Measurements from ENCODE around the gene HIC1.

DNA sequence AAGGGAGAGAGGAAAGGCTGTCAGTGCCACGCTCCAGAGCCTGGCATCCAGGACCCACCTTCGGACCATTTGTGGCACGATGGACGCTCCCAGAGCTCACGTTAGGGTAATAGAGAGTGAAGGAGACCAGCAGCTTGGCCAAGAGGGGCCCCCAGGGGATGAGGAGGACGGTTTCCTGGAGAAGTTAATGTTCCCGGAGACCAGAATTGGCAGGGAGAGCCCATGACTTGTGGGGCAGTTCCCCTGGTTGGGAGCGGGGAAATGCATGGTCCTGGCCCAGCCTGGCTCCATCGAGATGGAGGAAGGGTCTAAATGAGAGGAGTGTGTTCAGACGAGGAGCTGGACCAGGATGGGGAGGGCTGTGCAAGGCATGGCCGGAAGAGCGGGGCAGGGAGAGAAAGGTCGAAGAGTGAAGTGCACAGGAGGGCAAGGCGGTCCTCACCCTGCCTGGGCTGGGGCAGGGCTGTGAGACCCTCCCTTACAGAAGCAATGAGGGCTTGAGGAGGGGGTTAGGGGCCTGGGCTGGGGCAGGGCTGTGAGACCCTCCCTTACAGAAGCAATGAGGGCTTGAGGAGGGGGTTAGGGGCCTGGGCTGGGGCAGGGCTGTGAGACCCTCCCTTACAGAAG lies 2.9 kb upstream of the HIC1 start:
- TF ChIP-seq MXI1 (IDR thresholded peaks at IDR 0.05; ENCODE audit: borderline replicate concordance, low read depth, low read length) (no peak), RFX5 (IDR thresholded peaks at IDR 0.05; ENCODE audit: low read depth, low read length) (no peak), POLR2A (IDR thresholded peaks at IDR 0.05; ENCODE audit: low read depth, low read length) (no peak), FOS (IDR thresholded peaks at IDR 0.05; ENCODE audit: low read depth, low read length) (no peak), RCOR1 (IDR thresholded peaks at IDR 0.05; ENCODE audit: insufficient replicate concordance, low read length) (no peak), MAFK (IDR thresholded peaks at IDR 0.05; ENCODE audit: low read depth, low read length) (no peak), BHLHE40 (IDR thresholded peaks at IDR 0.05; ENCODE audit: low read depth, low read length) (no peak), SMC3 (IDR thresholded peaks at IDR 0.05; ENCODE audit: low read depth, low read length) (no peak), RAD21 (IDR thresholded peaks at IDR 0.05; ENCODE audit: low read length) (no peak), CHD1 (IDR thresholded peaks at IDR 0.05; ENCODE audit: low read depth, low read length) (no peak)
- TF ChIP-seq, protein P1, sequence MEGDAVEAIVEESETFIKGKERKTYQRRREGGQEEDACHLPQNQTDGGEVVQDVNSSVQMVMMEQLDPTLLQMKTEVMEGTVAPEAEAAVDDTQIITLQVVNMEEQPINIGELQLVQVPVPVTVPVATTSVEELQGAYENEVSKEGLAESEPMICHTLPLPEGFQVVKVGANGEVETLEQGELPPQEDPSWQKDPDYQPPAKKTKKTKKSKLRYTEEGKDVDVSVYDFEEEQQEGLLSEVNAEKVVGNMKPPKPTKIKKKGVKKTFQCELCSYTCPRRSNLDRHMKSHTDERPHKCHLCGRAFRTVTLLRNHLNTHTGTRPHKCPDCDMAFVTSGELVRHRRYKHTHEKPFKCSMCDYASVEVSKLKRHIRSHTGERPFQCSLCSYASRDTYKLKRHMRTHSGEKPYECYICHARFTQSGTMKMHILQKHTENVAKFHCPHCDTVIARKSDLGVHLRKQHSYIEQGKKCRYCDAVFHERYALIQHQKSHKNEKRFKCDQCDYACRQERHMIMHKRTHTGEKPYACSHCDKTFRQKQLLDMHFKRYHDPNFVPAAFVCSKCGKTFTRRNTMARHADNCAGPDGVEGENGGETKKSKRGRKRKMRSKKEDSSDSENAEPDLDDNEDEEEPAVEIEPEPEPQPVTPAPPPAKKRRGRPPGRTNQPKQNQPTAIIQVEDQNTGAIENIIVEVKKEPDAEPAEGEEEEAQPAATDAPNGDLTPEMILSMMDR (conservative IDR thresholded peaks at IDR 0.05; ENCODE audit: low read depth, low read length), result no peak
- TF ChIP-seq, protein P2, sequence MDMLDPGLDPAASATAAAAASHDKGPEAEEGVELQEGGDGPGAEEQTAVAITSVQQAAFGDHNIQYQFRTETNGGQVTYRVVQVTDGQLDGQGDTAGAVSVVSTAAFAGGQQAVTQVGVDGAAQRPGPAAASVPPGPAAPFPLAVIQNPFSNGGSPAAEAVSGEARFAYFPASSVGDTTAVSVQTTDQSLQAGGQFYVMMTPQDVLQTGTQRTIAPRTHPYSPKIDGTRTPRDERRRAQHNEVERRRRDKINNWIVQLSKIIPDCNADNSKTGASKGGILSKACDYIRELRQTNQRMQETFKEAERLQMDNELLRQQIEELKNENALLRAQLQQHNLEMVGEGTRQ (IDR thresholded peaks at IDR 0.05; ENCODE audit: low read depth, low read length), result no peak
- TF ChIP-seq, protein P3, sequence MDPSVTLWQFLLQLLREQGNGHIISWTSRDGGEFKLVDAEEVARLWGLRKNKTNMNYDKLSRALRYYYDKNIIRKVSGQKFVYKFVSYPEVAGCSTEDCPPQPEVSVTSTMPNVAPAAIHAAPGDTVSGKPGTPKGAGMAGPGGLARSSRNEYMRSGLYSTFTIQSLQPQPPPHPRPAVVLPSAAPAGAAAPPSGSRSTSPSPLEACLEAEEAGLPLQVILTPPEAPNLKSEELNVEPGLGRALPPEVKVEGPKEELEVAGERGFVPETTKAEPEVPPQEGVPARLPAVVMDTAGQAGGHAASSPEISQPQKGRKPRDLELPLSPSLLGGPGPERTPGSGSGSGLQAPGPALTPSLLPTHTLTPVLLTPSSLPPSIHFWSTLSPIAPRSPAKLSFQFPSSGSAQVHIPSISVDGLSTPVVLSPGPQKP (IDR thresholded peaks at IDR 0.05; ENCODE audit: borderline replicate concordance, low read depth, low read length), result no peak
